Choroid plexus epithelial cell (primary cell): ENCODE results near the gene RAB40C.

Experiments used
- DNase-seq: peaks from one replicate; pipeline ENCODE4 v3.0.0-alpha.2; 2010; ENCODE audit warnings: low read depth
- H3K4me3 ChIP-seq: 2 replicates; pipeline ENCODE4 v1.5.1; 2011; ENCODE audit warnings: low read depth, mild to moderate bottlenecking, control low read depth, low read length, moderate library complexity
- CTCF ChIP-seq: conservative IDR thresholded peaks from 2 replicates; pipeline ENCODE4 v1.5.1; 2011; ENCODE audit warnings: low read depth, mild to moderate bottlenecking, control low read depth, inconsistent platforms, low read length, moderate library complexity

RAB40C gene

GRCh38 chr16:565419-566330 is 24.2 kb upstream of the RAB40C start:
- DNase-seq, result no peak
- H3K4me3 ChIP-seq, result no peak overlapping the region
- no peak for TF ChIP-seq CTCF

GRCh38 chr16:566475-567372 is 23.1 kb upstream of the RAB40C start, which contains the start of gene NHLRC4:
NHLRC4 (plus strand) TSS chr16:567005; CDS start chr16:568048, 1,043 bp downstream.
- no peak for TF ChIP-seq CTCF
- peak within 1 kb of the TSS; percentile 25 for H3K4me3 ChIP-seq
- DNase-seq, result peak; percentile 78

- no peak for TF ChIP-seq CTCF
- DNase-seq, result no peak
- no peak overlapping the region for H3K4me3 ChIP-seq
Observed at GRCh38 chr16:567373-568256, 22.3 kb upstream of the RAB40C start.

GRCh38 chr16:568401-569258 is 21.2 kb upstream of the RAB40C start:
- DNase-seq, result no peak
- no peak for TF ChIP-seq CTCF
- H3K4me3 ChIP-seq, result no peak overlapping the region

GRCh38 chr16:569445-570254 is 20.2 kb upstream of the RAB40C start, which contains the start of gene PIGQ:
PIGQ (plus strand) TSS chr16:569968; CDS start chr16:574075, 4,107 bp downstream.
- TF ChIP-seq CTCF, result no peak
- DNase-seq, result peak; percentile 45
- H3K4me3 ChIP-seq, result peak within 1 kb of the TSS; percentile 69
